Fibroblast of lung (primary cell): ENCODE results near the gene SMKR1.

ENCODE experiments used
- EZH2 ChIP-seq: IDR thresholded peaks from 2 replicates; pipeline ENCODE4 v1.5.1; 2012; ENCODE audit warnings: low read length, control low read depth, mild to moderate bottlenecking; ENCODE audit errors: missing control alignments
- TF ChIP-seq, protein P1 (sequence below), 2 donors: IDR thresholded peaks in 1 of 2; conservative IDR thresholded peaks in 1 of 2; 1 replicate in 1 of 2; 2 replicates in 1 of 2; pipeline ENCODE4 v1.5.1; 2011 to 2012; ENCODE audit warnings: low read length in 2 of 2, control low read depth in 1 of 2, inconsistent platforms in 1 of 2, low read depth in 1 of 2, mild to moderate bottlenecking in 1 of 2

DNA sequence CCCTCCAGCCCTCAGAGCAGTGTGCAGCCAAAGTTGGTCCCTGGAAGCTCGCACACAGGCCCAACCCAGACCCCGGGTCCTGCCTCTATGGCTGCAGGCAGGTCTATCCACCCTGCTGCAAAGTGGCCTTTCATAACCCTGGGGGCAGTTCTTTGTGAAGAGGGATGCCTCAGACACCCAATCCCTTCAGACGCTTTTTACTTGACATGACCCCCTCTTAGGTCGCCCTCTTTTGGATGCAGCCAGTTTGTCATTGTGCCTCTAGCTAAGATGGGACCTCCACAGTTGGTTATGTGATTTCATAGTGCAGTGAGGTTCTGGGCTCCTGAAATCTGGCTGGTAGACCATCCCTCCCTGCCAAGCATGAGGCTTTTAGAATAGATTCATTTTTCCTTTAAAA lies 27.3 kb downstream of the SMKR1 start:
- TF ChIP-seq, protein P1, sequence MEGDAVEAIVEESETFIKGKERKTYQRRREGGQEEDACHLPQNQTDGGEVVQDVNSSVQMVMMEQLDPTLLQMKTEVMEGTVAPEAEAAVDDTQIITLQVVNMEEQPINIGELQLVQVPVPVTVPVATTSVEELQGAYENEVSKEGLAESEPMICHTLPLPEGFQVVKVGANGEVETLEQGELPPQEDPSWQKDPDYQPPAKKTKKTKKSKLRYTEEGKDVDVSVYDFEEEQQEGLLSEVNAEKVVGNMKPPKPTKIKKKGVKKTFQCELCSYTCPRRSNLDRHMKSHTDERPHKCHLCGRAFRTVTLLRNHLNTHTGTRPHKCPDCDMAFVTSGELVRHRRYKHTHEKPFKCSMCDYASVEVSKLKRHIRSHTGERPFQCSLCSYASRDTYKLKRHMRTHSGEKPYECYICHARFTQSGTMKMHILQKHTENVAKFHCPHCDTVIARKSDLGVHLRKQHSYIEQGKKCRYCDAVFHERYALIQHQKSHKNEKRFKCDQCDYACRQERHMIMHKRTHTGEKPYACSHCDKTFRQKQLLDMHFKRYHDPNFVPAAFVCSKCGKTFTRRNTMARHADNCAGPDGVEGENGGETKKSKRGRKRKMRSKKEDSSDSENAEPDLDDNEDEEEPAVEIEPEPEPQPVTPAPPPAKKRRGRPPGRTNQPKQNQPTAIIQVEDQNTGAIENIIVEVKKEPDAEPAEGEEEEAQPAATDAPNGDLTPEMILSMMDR (conservative IDR thresholded peaks at IDR 0.05 in 1 of 2, IDR thresholded peaks at IDR 0.05 in 1 of 2; ENCODE audit: low read depth in 1 of 2, low read length in 2 of 2), result no peak
- no peak for TF ChIP-seq EZH2
